GM19351 (cell line): ENCODE data around the gene SERPINB5.

Source experiments
- ATAC-seq: cut with Tn5 transposase; IDR thresholded peaks from one replicate; pipeline ENCODE4 v1.9.1; 2021; ENCODE audit warnings: mild to moderate bottlenecking, moderate library complexity; ENCODE audit not compliant: unreplicated experiment

Gene SERPINB5

DNA sequence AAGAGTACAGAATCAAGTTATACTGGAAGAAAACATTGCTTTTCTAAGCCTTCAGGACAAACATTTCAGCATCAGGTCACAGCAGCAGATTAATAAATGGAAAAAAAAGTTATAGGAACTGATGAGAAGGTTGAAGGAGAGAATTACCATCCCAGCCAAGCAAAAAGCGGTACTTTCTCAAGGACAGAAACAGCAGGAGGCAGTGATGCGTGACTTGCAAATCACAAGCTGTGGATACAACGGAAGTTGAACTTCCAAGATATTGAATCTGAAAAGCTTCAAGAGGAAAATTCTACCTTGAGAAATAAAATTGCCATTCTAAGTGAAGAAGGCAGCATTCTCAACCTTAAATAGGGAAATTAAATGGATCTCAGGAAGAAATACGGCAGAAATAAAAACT is 46.9 kb downstream of the SERPINB5 start:
- no peak for ATAC-seq

DNA sequence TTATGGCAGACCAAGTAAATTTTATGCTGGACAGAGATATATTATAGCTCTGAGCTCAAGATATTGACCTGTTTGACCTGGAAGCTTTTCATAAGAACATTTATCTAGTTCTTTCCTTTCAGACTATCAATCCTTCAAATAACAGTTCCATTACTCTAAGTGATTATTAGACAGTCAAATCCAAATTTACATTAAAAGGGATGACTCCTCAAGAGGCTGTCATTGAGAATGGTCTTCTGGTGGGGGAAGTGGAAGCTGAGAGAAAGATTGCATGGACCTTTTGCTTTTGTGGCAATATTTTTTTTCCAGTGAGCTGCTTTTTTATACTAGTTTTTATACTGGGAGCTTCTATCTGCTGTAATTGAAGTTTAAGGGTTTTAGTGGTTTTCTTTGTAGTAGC is 50.5 kb downstream of the SERPINB5 start:
- ATAC-seq = no peak

DNA sequence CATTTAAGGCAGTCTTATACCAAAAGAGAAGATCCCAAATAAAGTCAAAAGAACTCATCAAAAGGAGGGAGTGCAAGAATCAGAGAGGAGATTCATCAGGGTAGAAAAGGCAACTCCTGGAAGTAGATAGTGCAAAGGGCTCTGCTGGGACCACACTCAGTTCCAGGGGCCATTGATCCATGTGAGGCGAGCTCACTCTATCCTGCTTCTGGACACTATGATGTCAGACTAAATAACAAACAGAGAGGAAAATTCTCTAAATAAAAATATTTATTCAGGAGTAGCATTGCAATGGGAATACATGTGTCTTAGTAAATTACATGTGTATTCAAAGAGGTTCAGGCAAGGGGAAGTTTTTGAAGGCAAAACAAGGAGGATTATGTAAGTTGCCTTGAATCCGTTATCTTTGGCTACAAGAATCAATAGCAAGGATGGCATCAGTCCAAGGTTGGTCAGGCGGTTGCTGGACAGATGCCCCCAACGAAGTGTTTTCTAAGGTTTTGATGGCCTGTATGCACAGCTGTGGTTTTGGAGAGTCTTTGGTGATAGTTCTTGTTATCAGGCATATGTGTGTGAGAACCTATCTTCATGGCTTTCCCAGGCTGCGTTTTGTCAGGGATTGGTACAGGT is 52.2 kb downstream of the SERPINB5 start:
- no peak for ATAC-seq

DNA sequence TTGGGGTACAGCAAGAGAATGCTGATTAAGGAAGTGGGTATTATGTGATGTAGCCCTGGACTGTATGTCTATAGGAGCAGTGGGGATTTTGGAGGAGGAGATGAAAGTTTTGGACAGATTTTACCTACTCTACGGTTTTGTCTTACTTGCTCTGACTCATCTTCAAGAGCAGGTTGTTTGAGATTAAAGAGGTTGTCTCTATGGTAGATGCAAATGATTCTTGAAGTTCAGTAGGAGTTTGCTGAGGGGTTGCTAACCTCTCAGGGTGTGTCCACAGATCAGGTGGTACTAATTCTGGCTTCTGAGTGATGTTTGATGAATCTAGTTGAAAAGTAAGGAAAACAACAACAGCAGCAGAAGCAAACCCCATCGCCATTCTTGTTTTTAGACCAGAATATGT is 55.7 kb downstream of the SERPINB5 start:
- peak; percentile 51 for ATAC-seq

DNA sequence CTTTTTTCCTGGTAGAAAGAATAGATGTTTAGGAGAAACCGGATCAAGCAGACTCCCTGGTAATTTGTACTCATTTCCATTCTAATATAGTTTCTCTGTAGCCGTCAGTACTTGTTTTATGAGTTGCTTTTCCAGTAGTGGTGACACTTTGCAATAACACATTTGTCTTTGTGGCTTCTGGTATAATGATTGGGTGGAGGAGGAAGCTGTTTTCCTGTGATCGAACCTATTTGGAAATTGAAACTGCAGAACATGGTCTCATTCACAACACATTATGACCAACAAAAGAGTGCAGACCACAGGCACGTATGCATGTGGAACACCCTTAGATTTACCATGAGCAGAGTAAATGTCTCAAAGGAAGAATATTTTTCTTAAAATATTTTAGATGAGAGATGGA is 57.9 kb downstream of the SERPINB5 start:
- ATAC-seq = peak; percentile 79

DNA sequence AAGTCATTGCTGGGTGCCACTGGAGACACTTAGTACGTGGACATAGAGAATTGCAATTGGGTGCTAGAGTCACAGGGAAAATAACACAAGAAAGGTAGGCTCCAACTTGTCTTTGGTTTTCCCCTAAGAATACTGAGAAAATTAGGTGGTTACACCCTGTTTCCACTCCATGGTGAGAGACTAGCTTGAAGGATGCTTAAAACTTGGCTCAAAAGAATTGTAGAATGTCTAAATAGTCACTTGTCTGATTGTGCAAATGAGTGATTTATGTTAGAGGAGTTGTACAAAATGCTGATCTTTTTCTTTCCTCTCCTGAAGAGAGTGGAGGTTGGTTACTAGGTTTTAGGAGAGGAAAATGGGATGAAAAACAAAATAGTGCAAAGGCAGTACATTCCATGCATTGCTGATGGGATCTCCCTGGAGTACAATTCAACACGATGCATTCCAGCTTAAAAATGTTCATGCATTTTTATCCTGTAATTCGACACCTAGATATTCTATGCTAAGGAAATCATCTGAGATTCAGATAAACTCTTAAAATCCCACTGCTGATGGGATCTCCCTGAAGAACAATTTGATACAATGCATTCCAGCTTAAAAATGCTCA is 63.2 kb downstream of the SERPINB5 start:
- no peak for ATAC-seq

DNA sequence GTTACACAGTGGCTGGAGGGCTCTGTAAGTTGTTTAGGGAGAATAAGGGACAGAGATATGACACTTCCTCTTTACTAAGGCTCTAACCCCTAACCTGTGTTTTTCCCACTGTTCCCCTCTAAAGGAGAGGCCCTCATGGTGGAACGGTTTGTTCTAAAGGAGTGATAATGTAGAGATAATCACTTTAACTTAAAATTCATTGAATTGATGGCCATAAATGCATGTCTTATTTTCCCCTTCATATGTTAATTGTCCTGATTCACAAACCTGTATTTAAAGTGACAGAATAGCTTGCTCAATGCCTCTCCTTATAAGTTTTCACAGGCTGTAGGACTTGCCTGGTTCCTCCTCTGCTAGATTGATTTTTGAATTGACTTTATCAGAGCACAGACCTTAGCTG is 65.3 kb downstream of the SERPINB5 start, which contains the start of gene SERPINB12:
TSS of gene SERPINB12 (plus strand) at position 301 of the 400 bp plus-strand sequence. CDS start 13,791 bp downstream, outside the sequence.
- no peak for ATAC-seq

DNA sequence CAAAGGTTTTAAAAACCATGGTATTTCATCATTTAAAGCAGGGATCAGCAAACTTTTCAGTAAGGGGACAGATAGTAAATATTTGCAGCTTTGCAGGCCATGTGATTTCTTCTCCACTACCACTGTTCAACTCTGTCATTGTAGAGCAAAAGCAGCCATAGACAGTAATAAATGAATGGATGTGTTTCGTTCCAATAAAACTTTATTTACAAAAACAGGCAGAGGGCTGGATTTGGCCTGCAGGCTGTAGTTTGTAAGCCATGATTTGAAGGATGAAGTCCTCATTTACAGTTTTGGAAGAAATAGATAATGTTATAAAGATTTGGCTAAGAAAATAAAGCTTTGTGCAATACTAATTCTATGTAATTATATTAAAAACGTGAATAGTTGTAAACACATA is 67.3 kb downstream of the SERPINB5 start:
- ATAC-seq = no peak

DNA sequence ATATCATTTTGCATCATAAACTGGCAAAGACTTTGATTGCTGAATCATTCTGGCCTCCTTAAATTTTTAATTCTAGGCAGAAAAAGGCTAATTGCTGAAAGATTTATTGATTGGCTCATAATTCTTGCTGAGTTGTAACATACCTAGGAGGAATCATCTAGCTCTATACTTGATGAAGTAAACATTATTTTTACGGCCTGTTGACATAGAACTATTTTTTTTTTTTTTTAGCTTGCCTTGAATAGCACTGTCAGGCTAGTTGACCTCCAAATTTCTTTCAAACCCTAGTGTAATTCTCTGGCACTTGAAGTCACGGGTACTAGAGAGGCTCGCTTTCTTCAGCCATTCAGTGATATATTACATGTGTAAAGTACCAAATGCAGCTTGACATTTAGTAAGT is 68.2 kb downstream of the SERPINB5 start:
- ATAC-seq = no peak

DNA sequence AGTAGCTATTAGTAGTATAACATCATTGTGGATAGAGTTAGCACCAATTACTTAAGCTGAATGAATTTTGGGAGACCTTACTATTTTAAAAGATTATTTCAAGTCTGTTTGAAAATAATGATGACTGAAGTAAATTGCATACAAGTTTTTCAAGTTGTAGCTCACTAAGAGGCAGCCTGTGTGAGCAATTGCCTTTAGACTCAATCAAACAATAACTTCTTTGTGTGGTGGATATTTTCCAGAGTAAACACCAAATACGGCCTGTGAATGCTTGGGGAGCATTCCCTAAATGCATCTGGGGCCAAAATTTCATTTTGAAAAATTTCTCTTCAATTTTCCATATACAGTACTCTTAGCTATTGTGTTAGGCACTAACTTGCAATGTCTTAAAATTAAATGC is 73.3 kb downstream of the SERPINB5 start:
- ATAC-seq = no peak

DNA sequence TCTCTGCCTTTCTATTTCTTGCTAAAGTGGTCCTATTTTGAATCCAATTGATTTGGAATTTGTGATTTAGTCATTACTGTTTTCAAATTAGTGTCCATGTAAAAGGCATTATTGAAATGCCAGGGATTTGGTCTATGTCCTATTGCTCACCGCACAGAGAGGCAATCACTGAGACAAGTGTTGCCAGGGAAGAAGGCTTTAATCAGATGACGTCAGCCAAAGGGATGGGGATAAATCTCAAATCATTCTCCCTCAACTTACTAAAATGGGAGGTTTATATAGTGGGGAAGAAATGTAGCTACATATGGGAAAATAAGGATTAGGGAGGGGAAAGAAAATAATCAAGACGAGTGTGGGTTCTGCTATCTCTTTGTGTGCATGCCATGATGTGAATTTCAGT is 75.0 kb downstream of the SERPINB5 start:
- ATAC-seq = no peak

DNA sequence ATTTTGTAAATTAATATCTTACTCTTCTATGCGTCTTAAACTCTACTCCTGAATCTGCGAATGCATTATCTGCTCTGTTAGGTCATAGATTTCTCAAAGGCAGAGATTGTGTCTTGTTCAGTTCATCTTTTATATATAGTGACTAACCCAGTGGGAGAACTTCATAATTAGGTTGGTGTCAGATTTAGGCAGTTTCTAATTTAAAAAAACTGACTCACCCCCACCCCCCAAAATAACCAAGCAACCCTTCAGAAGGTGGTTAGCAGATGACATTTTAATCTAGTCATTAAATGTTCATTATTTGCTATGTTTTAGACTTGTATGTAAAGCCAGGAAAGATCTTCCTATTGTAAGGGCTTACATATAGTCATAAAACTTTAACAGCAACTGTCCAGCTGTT is 75.8 kb downstream of the SERPINB5 start:
- no peak for ATAC-seq

DNA sequence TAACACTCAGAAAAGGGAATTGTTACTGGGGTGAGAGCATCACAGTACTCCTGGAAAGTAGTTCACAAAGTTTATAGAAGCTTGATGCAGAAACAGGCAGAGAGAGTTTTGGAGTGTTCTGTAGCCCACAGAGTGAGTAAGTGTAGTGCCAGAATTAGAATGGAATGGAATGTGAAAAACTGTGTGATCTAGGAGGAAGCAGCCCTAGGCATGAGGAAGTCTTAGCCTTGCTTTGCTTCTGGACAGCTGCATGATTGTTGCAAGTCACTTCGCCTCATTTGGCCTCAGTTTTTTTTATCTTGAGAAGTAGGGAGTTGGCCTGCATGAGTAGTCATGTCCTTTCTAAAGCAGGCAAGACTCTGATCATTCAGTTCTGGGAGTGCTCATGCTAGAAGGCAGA is 76.3 kb downstream of the SERPINB5 start:
- no peak for ATAC-seq
